ENCODE measurements around the gene SERTAD3.
A peak's percentile ranks its signal among the peaks of the same experiment; 100 is the strongest.
"Not testable (repeated sequence)": the region's sequence is repeated elsewhere in the genome, so short reads cannot be mapped to it uniquely, and the experiment has no call there.

Gene SERTAD3

DNA sequence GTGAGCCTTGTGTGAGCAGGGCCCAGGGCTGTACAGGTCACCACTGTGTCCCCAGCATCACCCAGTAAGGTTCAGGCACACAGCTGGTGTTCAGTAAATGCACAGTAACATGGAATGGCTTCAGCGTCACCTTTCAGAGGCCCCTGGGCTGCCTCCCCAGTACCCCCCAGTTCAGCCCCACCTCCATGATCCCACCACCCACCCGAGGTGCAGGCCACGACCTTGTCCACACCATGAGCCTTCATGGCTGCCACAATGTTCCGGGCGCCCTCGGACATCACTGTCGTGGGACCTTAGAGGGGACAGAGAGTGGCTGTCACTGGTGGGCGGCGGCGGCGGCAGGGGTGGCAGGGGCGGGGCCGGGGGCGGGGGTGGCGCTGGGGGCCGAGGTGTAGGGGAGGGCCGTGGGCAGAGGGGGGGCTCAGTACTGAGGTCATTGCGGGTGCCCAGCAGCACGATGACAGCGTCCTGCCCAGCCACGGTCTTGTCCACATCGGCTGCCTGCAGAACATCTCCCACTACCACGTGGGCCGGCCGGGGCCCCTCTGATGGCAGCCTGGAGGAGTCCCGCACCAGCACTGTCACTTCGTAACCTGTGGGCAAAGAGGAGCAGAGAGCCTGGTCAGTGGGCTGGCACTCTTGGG, 13.9 kb upstream of the SERTAD3 start:
- no peak overlapping the region for H4K8ac ChIP-seq (ENCODE audit: low read length)
- peak overlapping the region; percentile 7 for H2BK15ac ChIP-seq (ENCODE audit: low read depth, poor library complexity, severe bottlenecking)
- H3K27ac ChIP-seq (ENCODE audit: low read length, poor library complexity, severe bottlenecking), result no peak overlapping the region
- H3K4me1 ChIP-seq (ENCODE audit: control insufficient read depth, insufficient read depth, low read depth, low read length), result peaks cover 1% of the 10 kb centered on the region
- no peak for DNase-seq
- peaks cover 9% of the 10 kb centered on the region for H3K79me1 ChIP-seq (replicated peaks; ENCODE audit: low read length, poor library complexity, severe bottlenecking)
- H3K18ac ChIP-seq (ENCODE audit: low read depth in 1 of 2, low read length in 2 of 2), result no peak overlapping the region
- H2AK5ac ChIP-seq (ENCODE audit: low read length, severe bottlenecking), result no peak overlapping the region
- H3K23ac ChIP-seq (ENCODE audit: low read length in 2 of 2), result no peak overlapping the region
- no peak overlapping the region for H3K4me3 ChIP-seq (ENCODE audit: insufficient read depth in 1 of 2, low read depth in 1 of 2, low read length in 2 of 2)
- H3K14ac ChIP-seq (ENCODE audit: low read length in 2 of 2), result no peak overlapping the region
- H2BK12ac ChIP-seq (ENCODE audit: low read length in 2 of 2), result no peak overlapping the region
- no peak overlapping the region for H2BK120ac ChIP-seq (ENCODE audit: low read depth, low read length)
- 97% methylated on average over 22 of the region's 27 CpGs for WGBS
- no peaks in the 10 kb centered on the region for H3K27me3 ChIP-seq (ENCODE audit: control insufficient read depth in 1 of 2, insufficient read depth in 1 of 2, low read length in 2 of 2)
- H3K9me3 ChIP-seq (ENCODE audit: control insufficient read depth, low read length), result no peaks in the 10 kb centered on the region
- H2AFZ ChIP-seq (ENCODE audit: low read depth, low read length), result no peak overlapping the region
- H3K4me2 ChIP-seq (ENCODE audit: low read length, poor library complexity, severe bottlenecking), result no peak overlapping the region
- no peak overlapping the region for H3K9ac ChIP-seq (ENCODE audit: low read length)
- no peak overlapping the region for H4K91ac ChIP-seq (ENCODE audit: low read length)
- no peak overlapping the region for H3K4ac ChIP-seq (ENCODE audit: low read depth in 1 of 2, low read length in 2 of 2)
- peaks cover 12 to 27% of the 10 kb centered on the region in 2 experiments for H3K36me3 ChIP-seq (ENCODE audit: control insufficient read depth in 1 of 2, insufficient read depth in 2 of 2, low read depth in 1 of 2, low read length in 2 of 2)
- no peak overlapping the region for H2BK5ac ChIP-seq (ENCODE audit: low read depth, low read length, poor library complexity, severe bottlenecking)

- H2AK5ac ChIP-seq (ENCODE audit: low read length, severe bottlenecking), result no peak overlapping the region
- peaks cover 9% of the 10 kb centered on the region for H3K79me1 ChIP-seq (replicated peaks; ENCODE audit: low read length, poor library complexity, severe bottlenecking)
- H3K4ac ChIP-seq (ENCODE audit: low read depth in 1 of 2, low read length in 2 of 2), result no peak overlapping the region
- H3K4me2 ChIP-seq (ENCODE audit: low read length, poor library complexity, severe bottlenecking), result no peak overlapping the region
- H3K14ac ChIP-seq (ENCODE audit: low read length in 2 of 2), result no peak overlapping the region
- H3K27ac ChIP-seq (ENCODE audit: low read length, poor library complexity, severe bottlenecking), result no peak overlapping the region
- H4K8ac ChIP-seq (ENCODE audit: low read length), result no peak overlapping the region
- H2BK120ac ChIP-seq (ENCODE audit: low read depth, low read length), result no peak overlapping the region
- H3K4me1 ChIP-seq (ENCODE audit: control insufficient read depth, insufficient read depth, low read depth, low read length), result peaks cover 1% of the 10 kb centered on the region
- WGBS, result 94% methylated on average over 5 of the region's 5 CpGs
- H2BK15ac ChIP-seq (ENCODE audit: low read depth, poor library complexity, severe bottlenecking), result no peak overlapping the region
- no peak for DNase-seq
- no peak overlapping the region for H2BK5ac ChIP-seq (ENCODE audit: low read depth, low read length, poor library complexity, severe bottlenecking)
- H3K9ac ChIP-seq (ENCODE audit: low read length), result no peak overlapping the region
- H2AFZ ChIP-seq (ENCODE audit: low read depth, low read length), result no peak overlapping the region
- no peak overlapping the region for H2BK12ac ChIP-seq (ENCODE audit: low read length in 2 of 2)
- H3K23ac ChIP-seq (ENCODE audit: low read length in 2 of 2), result no peak overlapping the region
- H4K91ac ChIP-seq (ENCODE audit: low read length), result no peak overlapping the region
- no peak overlapping the region for H3K18ac ChIP-seq (ENCODE audit: low read depth in 1 of 2, low read length in 2 of 2)
- no peaks in the 10 kb centered on the region for H3K9me3 ChIP-seq (ENCODE audit: control insufficient read depth, low read length)
- H3K4me3 ChIP-seq (ENCODE audit: insufficient read depth in 1 of 2, low read depth in 1 of 2, low read length in 2 of 2), result no peak overlapping the region
- peaks cover 12 to 27% of the 10 kb centered on the region in 2 experiments for H3K36me3 ChIP-seq (ENCODE audit: control insufficient read depth in 1 of 2, insufficient read depth in 2 of 2, low read depth in 1 of 2, low read length in 2 of 2)
- H3K27me3 ChIP-seq (ENCODE audit: control insufficient read depth in 1 of 2, insufficient read depth in 1 of 2, low read length in 2 of 2), result no peaks in the 10 kb centered on the region
Observed at GRCh38 chr19:40457048-40457447, 12.9 kb upstream of the SERTAD3 start.

DNA sequence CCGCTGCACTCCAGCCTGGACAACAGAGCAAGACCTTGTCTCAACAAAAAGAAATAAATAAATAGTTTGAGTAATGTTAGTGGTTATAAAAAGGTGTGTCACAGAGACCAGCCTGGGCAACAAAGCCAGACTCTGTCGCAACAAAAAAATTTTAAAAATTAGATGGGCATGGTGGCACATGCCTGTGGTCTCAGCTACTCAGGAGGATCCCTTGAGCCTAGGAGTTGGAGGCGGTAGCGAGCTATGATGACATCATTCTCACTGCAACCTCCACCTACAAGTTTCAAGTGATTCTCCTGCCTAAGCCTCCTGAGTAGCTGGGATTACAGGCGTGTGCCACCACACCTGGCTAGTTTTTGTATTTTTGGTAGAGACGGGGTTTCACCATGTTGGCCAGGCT, 9.8 kb upstream of the SERTAD3 start:
- not testable (repeated sequence) for H3K9ac ChIP-seq (ENCODE audit: low read length); H3K4me1 ChIP-seq (ENCODE audit: control insufficient read depth, insufficient read depth, low read depth, low read length); H2BK15ac ChIP-seq (ENCODE audit: low read depth, poor library complexity, severe bottlenecking); H2BK120ac ChIP-seq (ENCODE audit: low read depth, low read length); H3K27ac ChIP-seq (ENCODE audit: low read length, poor library complexity, severe bottlenecking); H3K4me2 ChIP-seq (ENCODE audit: low read length, poor library complexity, severe bottlenecking); H4K91ac ChIP-seq (ENCODE audit: low read length); H3K27me3 ChIP-seq (ENCODE audit: control insufficient read depth in 1 of 2, insufficient read depth in 1 of 2, low read length in 2 of 2); H3K23ac ChIP-seq (ENCODE audit: low read length in 2 of 2); H2BK5ac ChIP-seq (ENCODE audit: low read depth, low read length, poor library complexity, severe bottlenecking); H3K4ac ChIP-seq (ENCODE audit: low read depth in 1 of 2, low read length in 2 of 2); H3K14ac ChIP-seq (ENCODE audit: low read length in 2 of 2); H3K4me3 ChIP-seq (ENCODE audit: insufficient read depth in 1 of 2, low read depth in 1 of 2, low read length in 2 of 2); H3K18ac ChIP-seq (ENCODE audit: low read depth in 1 of 2, low read length in 2 of 2); H4K8ac ChIP-seq (ENCODE audit: low read length); H3K9me3 ChIP-seq (ENCODE audit: control insufficient read depth, low read length); DNase-seq; H3K79me1 ChIP-seq (replicated peaks; ENCODE audit: low read length, poor library complexity, severe bottlenecking); H2AFZ ChIP-seq (ENCODE audit: low read depth, low read length); H2AK5ac ChIP-seq (ENCODE audit: low read length, severe bottlenecking); H2BK12ac ChIP-seq (ENCODE audit: low read length in 2 of 2)
- peaks cover 18 to 38% of the 10 kb centered on the region in 2 experiments for H3K36me3 ChIP-seq (ENCODE audit: control insufficient read depth in 1 of 2, insufficient read depth in 2 of 2, low read depth in 1 of 2, low read length in 2 of 2)
- WGBS, result 96% methylated on average over 5 of the region's 6 CpGs

GRCh38 chr19:40453151-40453735, 9.1 kb upstream of the SERTAD3 start:
- Histone ChIP-seq H3K4me1 (ENCODE audit: control insufficient read depth, insufficient read depth, low read depth, low read length) (no peaks in the 10 kb centered on the region), H3K79me1 (replicated peaks; ENCODE audit: low read length, poor library complexity, severe bottlenecking) (peaks cover 2% of the 10 kb centered on the region), H3K4ac (ENCODE audit: low read depth in 1 of 2, low read length in 2 of 2) (no peak overlapping the region), H3K36me3 (ENCODE audit: control insufficient read depth in 1 of 2, insufficient read depth in 2 of 2, low read depth in 1 of 2, low read length in 2 of 2) (peaks cover 18 to 42% of the 10 kb centered on the region in 2 experiments), H3K27me3 (ENCODE audit: control insufficient read depth in 1 of 2, insufficient read depth in 1 of 2, low read length in 2 of 2) (no peaks in the 10 kb centered on the region), H3K27ac (ENCODE audit: low read length, poor library complexity, severe bottlenecking) (no peak overlapping the region), H2BK120ac (ENCODE audit: low read depth, low read length) (no peak overlapping the region), H4K91ac (ENCODE audit: low read length) (no peak overlapping the region), H2BK5ac (ENCODE audit: low read depth, low read length, poor library complexity, severe bottlenecking) (no peak overlapping the region), H3K9ac (ENCODE audit: low read length) (no peak overlapping the region), H3K18ac (ENCODE audit: low read depth in 1 of 2, low read length in 2 of 2) (no peak overlapping the region), H3K4me3 (ENCODE audit: insufficient read depth in 1 of 2, low read depth in 1 of 2, low read length in 2 of 2) (no peak overlapping the region), H2BK12ac (ENCODE audit: low read length in 2 of 2) (no peak overlapping the region), H2AK5ac (ENCODE audit: low read length, severe bottlenecking) (no peak overlapping the region), H3K4me2 (ENCODE audit: low read length, poor library complexity, severe bottlenecking) (no peak overlapping the region), H3K9me3 (ENCODE audit: control insufficient read depth, low read length) (no peaks in the 10 kb centered on the region), H3K14ac (ENCODE audit: low read length in 2 of 2) (no peak overlapping the region), H2BK15ac (ENCODE audit: low read depth, poor library complexity, severe bottlenecking) (no peak overlapping the region), H3K23ac (ENCODE audit: low read length in 2 of 2) (no peak overlapping the region), H4K8ac (ENCODE audit: low read length) (no peak overlapping the region), H2AFZ (ENCODE audit: low read depth, low read length) (no peak overlapping the region)
- WGBS, result 92% methylated on average over 5 of the region's 5 CpGs
- no peak for DNase-seq
